Choroid plexus epithelial cell (primary cell): Measurements from ENCODE around the gene RMDN3.

Experiments used
- DNase-seq: peaks from one replicate; pipeline ENCODE4 v3.0.0-alpha.2; 2010; ENCODE audit warnings: low read depth
- H3K4me3 ChIP-seq: 2 replicates; pipeline ENCODE4 v1.5.1; 2011; ENCODE audit warnings: low read depth, mild to moderate bottlenecking, control low read depth, low read length, moderate library complexity
- TF ChIP-seq, protein P1 (sequence below): conservative IDR thresholded peaks from 2 replicates; pipeline ENCODE4 v1.5.1; 2011; ENCODE audit warnings: low read depth, mild to moderate bottlenecking, control low read depth, inconsistent platforms, low read length, moderate library complexity

The RMDN3 gene

DNA sequence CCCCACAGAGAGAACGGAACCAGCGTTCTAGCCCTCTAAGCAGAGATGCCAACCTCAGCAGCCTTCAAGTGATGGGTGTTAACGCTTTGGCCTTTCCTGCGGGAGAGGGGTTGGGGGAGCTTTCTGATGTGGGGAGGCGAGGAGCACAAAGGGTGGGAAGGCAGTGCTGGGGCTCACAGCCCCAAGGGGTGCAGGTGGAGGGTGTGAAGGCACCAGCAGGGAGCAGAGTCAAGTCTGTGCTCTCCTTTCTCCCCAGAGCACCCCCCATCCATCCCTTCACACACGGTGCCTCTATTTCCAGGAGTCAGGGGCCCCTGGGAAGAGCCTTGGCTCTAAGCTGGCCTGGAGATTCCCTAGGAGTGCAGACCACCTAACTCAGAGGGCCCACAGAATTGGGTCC lies 18.8 kb upstream of the RMDN3 start:
- H3K4me3 ChIP-seq, result no peak overlapping the region
- DNase-seq, result no peak

DNA sequence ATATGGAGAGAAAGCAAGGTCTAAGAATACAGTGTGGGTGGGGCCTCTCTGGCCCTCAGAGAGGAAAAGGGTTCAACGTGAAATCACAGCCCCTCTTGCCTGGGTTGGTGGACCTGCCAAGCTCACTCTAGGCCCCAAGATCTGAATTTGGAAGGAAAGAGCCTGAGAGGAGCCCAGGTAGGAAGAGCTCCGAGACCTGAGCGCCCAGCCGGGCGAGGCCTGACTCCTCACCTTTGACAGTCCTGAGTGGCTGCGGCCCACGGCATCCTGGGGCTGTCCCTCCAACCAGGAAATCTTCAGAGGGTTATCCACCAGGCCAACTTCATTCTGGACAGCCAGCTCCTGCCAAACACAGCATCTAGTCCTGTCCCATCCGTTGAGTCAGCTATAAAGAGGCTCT lies 18.4 kb upstream of the RMDN3 start:
- TF ChIP-seq, protein P1, sequence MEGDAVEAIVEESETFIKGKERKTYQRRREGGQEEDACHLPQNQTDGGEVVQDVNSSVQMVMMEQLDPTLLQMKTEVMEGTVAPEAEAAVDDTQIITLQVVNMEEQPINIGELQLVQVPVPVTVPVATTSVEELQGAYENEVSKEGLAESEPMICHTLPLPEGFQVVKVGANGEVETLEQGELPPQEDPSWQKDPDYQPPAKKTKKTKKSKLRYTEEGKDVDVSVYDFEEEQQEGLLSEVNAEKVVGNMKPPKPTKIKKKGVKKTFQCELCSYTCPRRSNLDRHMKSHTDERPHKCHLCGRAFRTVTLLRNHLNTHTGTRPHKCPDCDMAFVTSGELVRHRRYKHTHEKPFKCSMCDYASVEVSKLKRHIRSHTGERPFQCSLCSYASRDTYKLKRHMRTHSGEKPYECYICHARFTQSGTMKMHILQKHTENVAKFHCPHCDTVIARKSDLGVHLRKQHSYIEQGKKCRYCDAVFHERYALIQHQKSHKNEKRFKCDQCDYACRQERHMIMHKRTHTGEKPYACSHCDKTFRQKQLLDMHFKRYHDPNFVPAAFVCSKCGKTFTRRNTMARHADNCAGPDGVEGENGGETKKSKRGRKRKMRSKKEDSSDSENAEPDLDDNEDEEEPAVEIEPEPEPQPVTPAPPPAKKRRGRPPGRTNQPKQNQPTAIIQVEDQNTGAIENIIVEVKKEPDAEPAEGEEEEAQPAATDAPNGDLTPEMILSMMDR, result no peak
- DNase-seq, result no peak
- H3K4me3 ChIP-seq, result no peak overlapping the region

More for the DNA sequence above, 18.8 kb upstream of the RMDN3 start:
- TF ChIP-seq, protein P1, result no peak

DNA sequence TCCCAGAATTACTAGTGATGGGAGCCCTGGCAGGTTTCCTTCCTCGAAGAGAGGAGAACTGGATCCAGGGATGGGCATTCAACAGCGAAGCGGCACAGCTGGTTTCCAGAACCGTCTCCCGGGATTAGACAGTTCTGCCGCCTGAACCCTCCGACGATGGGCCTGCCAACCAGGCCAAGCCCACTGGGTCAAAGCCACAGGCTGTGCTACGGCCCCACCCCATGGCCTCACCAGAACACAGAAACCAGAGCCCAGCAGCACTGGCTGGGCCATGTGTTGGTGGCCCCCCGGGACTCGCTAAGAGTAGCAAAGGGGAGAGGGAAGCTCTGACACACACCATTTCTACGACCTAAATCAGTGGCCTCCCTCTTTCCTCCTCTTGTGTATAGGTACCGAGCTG lies 17.0 kb upstream of the RMDN3 start:
- H3K4me3 ChIP-seq, result no peak overlapping the region
- no peak for DNase-seq
- TF ChIP-seq, protein P1, result no peak

DNA sequence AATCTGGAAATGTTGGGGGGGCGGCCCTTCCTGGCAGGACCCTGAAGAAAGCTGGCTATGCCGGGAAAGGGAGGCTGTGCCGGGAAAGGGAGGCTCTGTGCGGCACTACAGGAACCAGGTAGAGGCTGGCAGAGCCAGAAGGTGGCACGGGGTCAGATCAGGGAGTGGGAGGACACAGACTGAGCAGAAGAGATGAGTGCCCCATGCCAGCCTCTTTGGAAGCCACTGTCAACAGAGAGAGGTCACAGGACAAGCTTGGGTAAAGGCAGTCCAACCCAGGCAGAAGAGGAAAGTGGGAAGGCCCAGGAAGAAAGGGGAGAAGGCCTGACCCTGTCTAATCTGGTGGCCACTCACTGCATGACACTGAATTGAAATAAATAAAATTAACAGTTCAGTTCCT lies 16.2 kb upstream of the RMDN3 start:
- H3K4me3 ChIP-seq, result no peak overlapping the region
- TF ChIP-seq, protein P1, result no peak
- DNase-seq, result no peak

DNA sequence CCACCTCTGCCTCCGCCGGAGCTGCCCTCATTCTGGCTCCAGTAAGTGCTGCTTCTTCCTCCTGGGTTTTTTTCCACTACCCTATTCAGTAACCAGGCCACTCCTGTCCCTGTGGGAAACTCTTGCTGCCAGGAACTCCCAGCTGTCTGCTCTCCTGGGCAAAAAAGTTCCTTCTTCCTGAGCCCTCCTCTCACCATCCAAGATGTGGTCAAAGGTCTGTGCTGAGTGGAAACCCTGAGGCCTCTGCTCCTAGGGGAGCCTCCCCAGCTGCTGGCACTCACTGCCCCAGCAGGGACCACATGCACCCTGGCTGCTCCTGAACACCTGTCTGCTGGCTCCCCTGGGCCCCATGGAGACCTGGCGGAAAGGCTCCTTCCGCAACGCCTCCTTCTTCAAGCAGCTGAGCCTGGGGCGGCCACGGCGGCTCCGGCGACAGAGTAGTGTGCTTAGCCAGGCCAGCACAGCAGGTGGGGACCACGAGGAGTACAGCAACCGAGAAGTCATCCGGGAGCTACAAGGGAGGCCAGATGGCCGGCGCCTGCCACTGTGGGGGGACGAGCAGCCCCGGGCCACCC lies 15.2 kb upstream of the RMDN3 start:
- peak; percentile 20 for DNase-seq
- H3K4me3 ChIP-seq, result no peak overlapping the region
- TF ChIP-seq, protein P1, result no peak

DNA sequence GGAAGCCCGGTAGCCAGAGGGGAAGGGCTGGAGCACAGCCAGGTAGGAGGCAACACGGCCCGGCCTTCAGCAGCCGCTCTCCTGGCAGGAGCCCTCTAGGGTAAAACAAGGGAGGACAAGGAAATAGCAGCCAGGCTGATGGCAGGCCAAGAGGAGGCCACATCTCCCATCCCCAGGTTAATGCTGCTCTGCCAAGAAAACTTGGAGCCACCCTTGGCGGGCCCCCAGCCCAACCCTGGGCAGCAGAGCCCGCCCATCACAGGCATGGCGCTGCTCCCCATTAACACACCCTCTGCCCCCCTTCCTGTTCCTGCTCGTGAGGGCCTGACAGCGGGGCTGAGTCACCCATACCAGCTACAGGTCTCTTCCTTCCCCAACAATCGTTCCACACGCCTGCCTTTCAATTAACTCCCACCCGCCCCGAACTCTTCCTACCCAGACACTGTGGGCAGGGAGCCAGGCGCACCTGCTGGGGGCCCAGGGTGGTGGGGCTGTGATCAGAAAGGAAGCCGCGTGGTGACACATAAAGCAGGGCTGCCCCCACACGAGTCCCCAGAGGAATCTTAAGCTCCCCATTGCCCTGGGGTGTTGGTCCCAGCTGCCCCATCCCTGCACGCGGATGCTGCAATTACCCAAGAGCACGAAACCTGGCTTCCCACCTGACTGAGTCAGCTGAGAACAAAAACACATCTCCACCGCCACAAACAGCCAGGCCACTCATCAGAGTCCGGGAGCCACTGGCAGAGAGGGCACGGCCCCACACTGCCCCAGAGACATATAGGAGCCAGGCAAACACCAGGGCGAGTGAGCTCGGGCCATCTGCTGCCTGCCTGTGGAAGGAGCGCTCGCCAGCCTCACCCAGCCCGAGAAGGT lies 14.5 kb upstream of the RMDN3 start, which contains the start of gene C15orf62:
Gene C15orf62, plus strand, starts transcription at position 707 of the 873 bp plus-strand sequence. CDS start 516 bp downstream, outside the sequence.
- DNase-seq, result peak; percentile 30
- H3K4me3 ChIP-seq, result no peak within 1 kb of the TSS
- TF ChIP-seq, protein P1, result no peak
